ENCODE results near the gene SPRYD3. TPM values are rescaled to one million over a fixed set of nuclear protein-coding genes. Genes with fewer than 3 reads are reported as not detected.

Gene SPRYD3
- total RNA-seq, 1 experiment from 2014 or later, result 12.9 TPM

GRCh38 chr12:53059434-53060063 lies 19.6 kb downstream of the SPRYD3 start:
- CTCF ChIA-PET, result interaction anchor here (0.6 kb wide), 1 partner anchor 58 kb away, joined by 3 read pairs; no protein-coding TSS in a partner anchor
- intact Hi-C loops (cut with micrococcal nuclease; ENCODE audit: unreplicated experiment), result no loop called here
- no peak for DNase-seq

GRCh38 chr12:53058674-53059433 lies 20.3 kb downstream of the SPRYD3 start:
- H3K4me3 Mint-ChIP-seq (ENCODE audit: low read depth, unreplicated experiment), result no peak overlapping the region
- peaks cover 16% of the 10 kb centered on the region for H3K4me1 Mint-ChIP-seq (ENCODE audit: low read depth, unreplicated experiment)
- intact Hi-C loops (cut with micrococcal nuclease; ENCODE audit: unreplicated experiment), result no loop called here
- no peak for DNase-seq
- CTCF ChIA-PET, result no interaction called here
- BruUV-seq (replicated peaks), result no TSS peak
- no peaks in the 10 kb centered on the region for H3K9me3 Mint-ChIP-seq (ENCODE audit: low read depth, unreplicated experiment)
- TF ChIP-seq CTCF (IDR thresholded peaks at IDR 0.05; ENCODE audit: unreplicated experiment), result no peak
- H3K27me3 Mint-ChIP-seq (ENCODE audit: unreplicated experiment), result peaks cover 21% of the 10 kb centered on the region
- no peak overlapping the region for H3K27ac Mint-ChIP-seq (ENCODE audit: unreplicated experiment)
- H3K36me3 Mint-ChIP-seq (ENCODE audit: insufficient read depth, unreplicated experiment), result peaks cover 22% of the 10 kb centered on the region

More at GRCh38 chr12:53059434-53060063, 19.6 kb downstream of the SPRYD3 start:
- Mint-ChIP-seq H3K27ac (ENCODE audit: unreplicated experiment) (no peak overlapping the region), H3K9me3 (ENCODE audit: low read depth, unreplicated experiment) (no peaks in the 10 kb centered on the region), H3K4me3 (ENCODE audit: low read depth, unreplicated experiment) (no peak overlapping the region), H3K4me1 (ENCODE audit: low read depth, unreplicated experiment) (peaks cover 16% of the 10 kb centered on the region), H3K36me3 (ENCODE audit: insufficient read depth, unreplicated experiment) (peaks cover 16% of the 10 kb centered on the region), H3K27me3 (ENCODE audit: unreplicated experiment) (peaks cover 21% of the 10 kb centered on the region)
- TF ChIP-seq CTCF (IDR thresholded peaks at IDR 0.05; ENCODE audit: unreplicated experiment), result no peak
- BruUV-seq (replicated peaks), result no TSS peak

- Mint-ChIP-seq H3K27ac (ENCODE audit: unreplicated experiment) (peak overlapping the region; percentile 16), H3K36me3 (ENCODE audit: insufficient read depth, unreplicated experiment) (peaks cover 28% of the 10 kb centered on the region), H3K27me3 (ENCODE audit: unreplicated experiment) (peaks cover 21% of the 10 kb centered on the region), H3K4me3 (ENCODE audit: low read depth, unreplicated experiment) (no peak overlapping the region), H3K4me1 (ENCODE audit: low read depth, unreplicated experiment) (peaks cover 16% of the 10 kb centered on the region), H3K9me3 (ENCODE audit: low read depth, unreplicated experiment) (no peaks in the 10 kb centered on the region)
- intact Hi-C loops (cut with micrococcal nuclease; ENCODE audit: unreplicated experiment), result no loop called here
- no peak for DNase-seq
- no TSS peak for BruUV-seq (replicated peaks)
- no peak for TF ChIP-seq CTCF (IDR thresholded peaks at IDR 0.05; ENCODE audit: unreplicated experiment)
- CTCF ChIA-PET, result no interaction called here
Observed at GRCh38 chr12:53057816-53058500, 21.2 kb downstream of the SPRYD3 start.

- H3K36me3 Mint-ChIP-seq (ENCODE audit: insufficient read depth, unreplicated experiment), result peaks cover 33% of the 10 kb centered on the region
- no peaks in the 10 kb centered on the region for H3K9me3 Mint-ChIP-seq (ENCODE audit: low read depth, unreplicated experiment)
- no peak for TF ChIP-seq CTCF (IDR thresholded peaks at IDR 0.05; ENCODE audit: unreplicated experiment)
- no peak for DNase-seq
- CTCF ChIA-PET, result interaction anchor here (0.6 kb wide), 1 partner anchor 350 kb away, joined by 3 read pairs; no protein-coding TSS in a partner anchor
- peak overlapping the region; percentile 16 for H3K27ac Mint-ChIP-seq (ENCODE audit: unreplicated experiment)
- H3K4me3 Mint-ChIP-seq (ENCODE audit: low read depth, unreplicated experiment), result no peak overlapping the region
- H3K27me3 Mint-ChIP-seq (ENCODE audit: unreplicated experiment), result peaks cover 21% of the 10 kb centered on the region
- H3K4me1 Mint-ChIP-seq (ENCODE audit: low read depth, unreplicated experiment), result peaks cover 10% of the 10 kb centered on the region
- BruUV-seq (replicated peaks), result no TSS peak
- intact Hi-C loops (cut with micrococcal nuclease; ENCODE audit: unreplicated experiment), result no loop called here
Observed at GRCh38 chr12:53056901-53057300, 22.3 kb downstream of the SPRYD3 start.

All from Calu3 (cell line).